GM21529 (cell line): Measurements from ENCODE around the gene BEX3.

ENCODE experiments used
- ATAC-seq: cut with Tn5 transposase; IDR thresholded peaks from one replicate; pipeline ENCODE4 v1.9.1; 2021; ENCODE audit not compliant: unreplicated experiment

BEX3 gene

DNA sequence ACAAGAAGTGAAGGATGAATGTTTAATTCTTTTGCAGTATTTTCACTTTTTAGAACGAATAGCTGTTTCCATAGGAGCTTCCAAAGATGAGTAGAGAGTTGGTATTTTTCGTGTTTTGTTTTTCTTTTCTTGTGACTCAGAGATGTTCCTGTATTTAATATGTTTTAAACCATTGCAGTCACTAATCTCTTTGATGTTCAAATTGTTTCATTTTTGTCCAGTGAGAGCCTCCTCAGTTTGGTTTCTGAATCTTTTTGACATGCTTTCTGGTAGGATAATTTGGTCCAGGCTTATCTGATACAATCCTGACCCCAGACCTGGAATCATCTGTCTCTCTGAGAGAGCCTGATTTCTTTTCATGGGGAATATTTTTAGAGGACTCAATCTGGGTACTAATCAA lies 41.6 kb downstream of the BEX3 start:
- ATAC-seq = no peak

- ATAC-seq = no peak
Measured at GRCh38 chrX:103418811-103419340, 42.5 kb downstream of the BEX3 start.

DNA sequence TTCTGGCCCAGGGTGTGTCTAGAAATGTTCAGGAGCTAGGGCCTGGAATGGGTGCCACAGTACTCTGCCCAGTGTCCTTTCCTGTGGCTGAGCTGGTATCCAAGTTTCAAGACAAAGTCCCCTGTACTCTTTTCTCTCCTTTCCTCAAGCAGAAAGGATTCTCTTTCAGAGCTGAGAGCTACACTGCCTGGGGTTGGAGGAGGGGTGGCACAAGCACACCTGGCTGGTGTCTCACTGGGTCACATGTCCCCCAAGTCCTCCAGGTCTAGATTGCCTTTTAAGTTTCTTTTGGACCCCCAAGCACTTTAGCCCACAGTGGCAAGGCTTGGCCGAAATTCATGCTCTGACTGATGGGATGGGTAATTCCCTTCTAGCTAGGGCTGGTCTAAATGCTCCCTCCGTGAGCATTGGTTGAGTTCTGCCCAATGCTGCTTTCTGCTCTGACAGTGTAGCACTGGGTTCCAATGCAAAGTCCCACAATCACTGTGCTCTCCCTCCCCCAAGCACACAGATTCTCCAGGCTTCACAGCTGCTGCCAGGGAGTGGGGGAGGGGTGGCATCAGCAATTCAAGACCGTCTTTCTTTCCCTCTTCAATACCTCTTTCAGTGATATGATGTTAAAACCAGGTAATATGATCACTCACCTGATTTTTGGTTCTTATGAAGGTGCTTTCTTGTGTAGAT lies 47.8 kb downstream of the BEX3 start:
- ATAC-seq = no peak
